Lower leg skin (tissue), 3 donors: Measurements from ENCODE around the gene ZSCAN22.

Source experiments
- CTCF ChIP-seq, 3 donors: fragments of 450-650 bp; IDR thresholded peaks; one replicate each; pipeline ENCODE4 v1.5.1; 2016; ENCODE audit warnings: antibody characterized with exemption in 3 of 3, mild to moderate bottlenecking in 3 of 3, moderate library complexity in 2 of 3
- POLR2A ChIP-seq, 2 donors: fragments of 450-650 bp; IDR thresholded peaks; one replicate each; pipeline ENCODE4 v1.6.1; 2016 to 2017; ENCODE audit warnings: antibody characterized with exemption in 2 of 2, mild to moderate bottlenecking in 1 of 2, moderate library complexity in 1 of 2

- no peak for TF ChIP-seq CTCF (IDR thresholded peaks at IDR 0.05)
- no peak for TF ChIP-seq POLR2A (IDR thresholded peaks at IDR 0.05)
These were observed 49.6 kb upstream of the ZSCAN22 start for GRCh38 chr19:58277197-58277596.
